OCI-LY1 (cell line): Measurements from ENCODE around the gene IRF2BP2.

Experiments used
- H2AFZ ChIP-seq: fragments of 200-600 bp; sonication (generic), shearing (Covaris generic); 2 replicates; pipeline ENCODE4 v1.6.0; 2014; ENCODE audit warnings: antibody characterized with exemption, mild to moderate bottlenecking, low read length
- H3F3A ChIP-seq: fragments of 200-600 bp; sonication (generic), shearing (Covaris generic); 2 replicates; pipeline ENCODE4 v1.6.0; 2014; ENCODE audit warnings: mild to moderate bottlenecking, antibody characterized with exemption, low read length, moderate library complexity; ENCODE audit not compliant: insufficient read depth
- H3K27ac ChIP-seq: fragments of 200-600 bp; sonication (generic); 2 replicates; pipeline ENCODE4 v1.5.1; 2014; ENCODE audit warnings: low read length, mixed run types, mild to moderate bottlenecking, low read depth; ENCODE audit not compliant: poor library complexity, severe bottlenecking
- H3K27me3 ChIP-seq: fragments of 200-600 bp; sonication (generic); 2 replicates; pipeline ENCODE4 v1.6.0; 2014; ENCODE audit warnings: antibody characterized with exemption, mild to moderate bottlenecking, low read length, moderate library complexity; ENCODE audit not compliant: insufficient read depth
- H3K36me3 ChIP-seq: fragments of 200-600 bp; sonication (generic); 2 replicates; pipeline ENCODE4 v1.6.1; 2014; ENCODE audit warnings: mild to moderate bottlenecking, antibody characterized with exemption, low read length, moderate library complexity, mixed read lengths; ENCODE audit not compliant: insufficient read depth
- H3K4me1 ChIP-seq: fragments of 200-600 bp; sonication (generic); 2 replicates; pipeline ENCODE4 v1.5.1; 2014; ENCODE audit warnings: mild to moderate bottlenecking, low read length, moderate library complexity; ENCODE audit not compliant: insufficient read depth, severe bottlenecking
- H3K4me2 ChIP-seq: fragments of 200-600 bp; sonication (generic), shearing (Covaris generic); 2 replicates; pipeline ENCODE4 v1.6.1; 2014; ENCODE audit warnings: low read length
- H3K4me3 ChIP-seq: fragments of 200-600 bp; sonication (generic); 2 replicates; pipeline ENCODE4 v1.5.1; 2014; ENCODE audit warnings: low read length, low read depth, mild to moderate bottlenecking, mixed read lengths; ENCODE audit not compliant: poor library complexity, severe bottlenecking
- H3K79me2 ChIP-seq: fragments of 200-600 bp; shearing (Covaris generic); 2 replicates; pipeline ENCODE4 v1.6.1; 2016; ENCODE audit warnings: mixed run types, low read length, mixed read lengths; ENCODE audit not compliant: insufficient read depth
- H3K9ac ChIP-seq: fragments of 200-600 bp; sonication (generic), shearing (Covaris generic); 2 replicates; pipeline ENCODE4 v1.6.1; 2014; ENCODE audit warnings: mild to moderate bottlenecking, low read length, mixed read lengths
- H3K9me2 ChIP-seq: fragments of 200-600 bp; sonication (generic), shearing (Covaris generic); 2 replicates; pipeline ENCODE4 v1.6.1; 2014; ENCODE audit warnings: low read depth, mild to moderate bottlenecking, low read length, mixed read lengths
- H3K9me3 ChIP-seq: fragments of 200-600 bp; shearing (Covaris generic); 2 replicates; pipeline ENCODE4 v1.6.1; 2014; ENCODE audit warnings: low read length, mixed read lengths
- H4K20me1 ChIP-seq: fragments of 200-600 bp; sonication (generic), shearing (Covaris generic); 2 replicates; pipeline ENCODE4 v1.6.0; 2016; ENCODE audit warnings: mild to moderate bottlenecking, low read length; ENCODE audit not compliant: insufficient read depth
- EZH2 ChIP-seq: fragments of 200-600 bp; sonication (generic), shearing (Covaris generic); IDR thresholded peaks from 2 replicates; pipeline ENCODE4 v1.8.0; 2017; ENCODE audit warnings: borderline replicate concordance, mixed run types, mild to moderate bottlenecking, antibody characterized with exemption, low read length, moderate library complexity, mixed read lengths
- TF ChIP-seq, protein P1 (sequence below): fragments of 200-600 bp; sonication (generic), shearing (Covaris generic); IDR thresholded peaks from 2 replicates; pipeline ENCODE4 v1.5.1; 2017; ENCODE audit warnings: mild to moderate bottlenecking, antibody characterized with exemption, low read length, moderate library complexity, mixed read lengths

Gene IRF2BP2

GRCh38 chr1:234656944-234657654, 47.1 kb upstream of the IRF2BP2 start:
- H3K27me3 ChIP-seq = no peaks in the 10 kb centered on the region
- no peak overlapping the region for H3K4me2 ChIP-seq
- H3K36me3 ChIP-seq = no peaks in the 10 kb centered on the region
- H2AFZ ChIP-seq = no peak overlapping the region
- H3F3A ChIP-seq = no peaks in the 10 kb centered on the region
- H3K79me2 ChIP-seq = no peaks in the 10 kb centered on the region
- no peaks in the 10 kb centered on the region for H4K20me1 ChIP-seq
- H3K9me3 ChIP-seq = peaks cover 5% of the 10 kb centered on the region; the same call in 1 of the 2 replicates
- no peaks in the 10 kb centered on the region for H3K9me2 ChIP-seq
- no peak overlapping the region for H3K27ac ChIP-seq
- H3K4me1 ChIP-seq = no peaks in the 10 kb centered on the region
- TF ChIP-seq, protein P1, sequence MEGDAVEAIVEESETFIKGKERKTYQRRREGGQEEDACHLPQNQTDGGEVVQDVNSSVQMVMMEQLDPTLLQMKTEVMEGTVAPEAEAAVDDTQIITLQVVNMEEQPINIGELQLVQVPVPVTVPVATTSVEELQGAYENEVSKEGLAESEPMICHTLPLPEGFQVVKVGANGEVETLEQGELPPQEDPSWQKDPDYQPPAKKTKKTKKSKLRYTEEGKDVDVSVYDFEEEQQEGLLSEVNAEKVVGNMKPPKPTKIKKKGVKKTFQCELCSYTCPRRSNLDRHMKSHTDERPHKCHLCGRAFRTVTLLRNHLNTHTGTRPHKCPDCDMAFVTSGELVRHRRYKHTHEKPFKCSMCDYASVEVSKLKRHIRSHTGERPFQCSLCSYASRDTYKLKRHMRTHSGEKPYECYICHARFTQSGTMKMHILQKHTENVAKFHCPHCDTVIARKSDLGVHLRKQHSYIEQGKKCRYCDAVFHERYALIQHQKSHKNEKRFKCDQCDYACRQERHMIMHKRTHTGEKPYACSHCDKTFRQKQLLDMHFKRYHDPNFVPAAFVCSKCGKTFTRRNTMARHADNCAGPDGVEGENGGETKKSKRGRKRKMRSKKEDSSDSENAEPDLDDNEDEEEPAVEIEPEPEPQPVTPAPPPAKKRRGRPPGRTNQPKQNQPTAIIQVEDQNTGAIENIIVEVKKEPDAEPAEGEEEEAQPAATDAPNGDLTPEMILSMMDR = no peak
- TF ChIP-seq EZH2 = no peak
- no peak overlapping the region for H3K4me3 ChIP-seq
- no peak overlapping the region for H3K9ac ChIP-seq

DNA sequence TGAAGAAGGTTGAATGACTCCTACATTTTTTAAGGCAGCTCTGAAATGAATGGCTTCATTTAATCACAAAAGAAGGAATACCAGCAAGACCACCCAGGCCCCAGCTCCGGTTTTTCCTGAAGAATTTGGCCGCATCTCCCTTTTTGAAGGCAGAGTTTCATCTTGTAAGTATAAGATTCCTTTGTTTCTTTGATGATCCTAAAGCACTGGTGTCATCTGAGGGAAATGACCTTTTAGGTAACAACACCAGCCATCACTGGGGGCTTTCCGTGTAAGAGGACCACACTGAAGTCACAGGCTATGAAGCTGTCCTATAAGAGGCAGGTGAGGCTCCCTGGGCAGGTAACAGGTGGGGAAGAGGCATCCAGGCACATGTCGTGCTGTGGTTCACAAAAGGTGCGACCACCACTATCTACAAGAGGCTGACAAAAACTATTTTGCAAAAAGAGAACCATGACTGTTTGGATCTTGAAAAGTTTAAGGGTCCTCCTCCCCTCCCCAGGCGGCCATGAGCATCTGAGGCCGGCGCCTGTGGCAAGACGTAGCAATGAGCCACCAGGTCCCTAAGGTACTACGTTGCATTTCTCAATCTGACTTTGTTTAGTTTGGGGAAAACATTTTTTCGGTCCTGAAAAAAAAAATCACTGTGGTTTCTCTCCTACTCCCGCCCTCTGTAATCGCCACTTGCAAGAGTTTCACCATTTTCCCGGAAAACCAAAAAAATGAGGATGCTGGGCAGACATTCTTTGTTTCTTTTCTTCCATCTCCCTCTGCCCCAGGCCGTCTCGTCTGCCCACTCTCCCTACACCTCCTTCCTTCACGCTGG, 46.3 kb upstream of the IRF2BP2 start:
- Histone ChIP-seq H3K4me2 (no peak overlapping the region), H3K4me3 (no peak overlapping the region), H3K27me3 (no peaks in the 10 kb centered on the region), H3K36me3 (no peaks in the 10 kb centered on the region), H3K9me2 (no peaks in the 10 kb centered on the region), H3K4me1 (no peaks in the 10 kb centered on the region), H3K9ac (no peak overlapping the region), H3K9me3 (peaks cover 5% of the 10 kb centered on the region; the same call in 1 of the 2 replicates), H3K79me2 (no peaks in the 10 kb centered on the region), H3K27ac (no peak overlapping the region), H4K20me1 (no peaks in the 10 kb centered on the region), H2AFZ (no peak overlapping the region), H3F3A (no peaks in the 10 kb centered on the region)
- TF ChIP-seq, protein P1 = no peak
- TF ChIP-seq EZH2 = no peak

DNA sequence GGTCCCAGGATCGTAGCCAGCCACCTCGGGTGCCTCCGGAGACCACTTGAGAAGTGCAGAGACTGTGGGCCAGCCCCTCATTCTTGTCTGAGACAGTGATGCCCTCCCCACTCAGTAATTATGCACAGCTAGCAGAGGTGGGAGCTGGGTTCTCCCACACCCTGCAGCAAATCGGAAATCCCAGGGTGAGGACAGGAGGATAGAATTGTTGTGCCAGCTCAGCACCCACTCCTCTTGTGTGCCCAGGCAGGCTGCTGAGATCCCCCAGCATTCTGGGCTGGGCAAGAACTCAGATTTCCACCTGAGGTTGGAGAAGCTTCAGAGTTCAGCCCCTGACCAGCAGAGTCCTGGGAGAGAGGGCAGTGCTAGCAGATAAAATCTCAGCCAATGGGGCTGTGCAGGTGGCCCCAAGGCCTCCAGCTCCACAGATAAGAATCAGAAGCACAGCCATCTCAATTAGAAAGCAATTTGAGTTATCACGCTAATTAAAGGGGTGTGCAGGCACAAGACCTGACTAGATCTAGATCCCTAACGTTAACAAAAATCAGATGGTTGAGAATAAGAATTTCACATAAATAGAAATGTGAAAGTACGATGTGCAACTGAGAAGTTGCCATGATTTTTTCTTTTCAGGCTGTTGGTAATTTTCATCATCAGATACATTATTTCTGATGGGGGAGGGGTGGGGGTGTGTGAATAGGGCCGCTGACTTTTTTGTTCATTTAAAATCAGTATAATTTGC, 45.5 kb upstream of the IRF2BP2 start:
- Histone ChIP-seq H3K36me3 (no peaks in the 10 kb centered on the region), H3K27me3 (no peaks in the 10 kb centered on the region), H3K9ac (no peak overlapping the region), H3K4me1 (no peaks in the 10 kb centered on the region), H3K9me3 (peaks cover 5% of the 10 kb centered on the region; the same call in 1 of the 2 replicates), H3K27ac (no peak overlapping the region), H3K4me2 (no peak overlapping the region), H2AFZ (no peak overlapping the region), H3K79me2 (no peaks in the 10 kb centered on the region), H3F3A (no peaks in the 10 kb centered on the region), H3K9me2 (no peaks in the 10 kb centered on the region), H3K4me3 (no peak overlapping the region), H4K20me1 (no peaks in the 10 kb centered on the region)
- no peak for TF ChIP-seq EZH2
- TF ChIP-seq, protein P1 = no peak
